Measurements from ENCODE around the gene CBLN3.
A peak's percentile ranks its signal among the peaks of the same experiment; 100 is the strongest.
"Not testable (repeated sequence)": the region's sequence is repeated elsewhere in the genome, so short reads cannot be mapped to it uniquely, and the experiment has no call there.

Gene CBLN3

DNA sequence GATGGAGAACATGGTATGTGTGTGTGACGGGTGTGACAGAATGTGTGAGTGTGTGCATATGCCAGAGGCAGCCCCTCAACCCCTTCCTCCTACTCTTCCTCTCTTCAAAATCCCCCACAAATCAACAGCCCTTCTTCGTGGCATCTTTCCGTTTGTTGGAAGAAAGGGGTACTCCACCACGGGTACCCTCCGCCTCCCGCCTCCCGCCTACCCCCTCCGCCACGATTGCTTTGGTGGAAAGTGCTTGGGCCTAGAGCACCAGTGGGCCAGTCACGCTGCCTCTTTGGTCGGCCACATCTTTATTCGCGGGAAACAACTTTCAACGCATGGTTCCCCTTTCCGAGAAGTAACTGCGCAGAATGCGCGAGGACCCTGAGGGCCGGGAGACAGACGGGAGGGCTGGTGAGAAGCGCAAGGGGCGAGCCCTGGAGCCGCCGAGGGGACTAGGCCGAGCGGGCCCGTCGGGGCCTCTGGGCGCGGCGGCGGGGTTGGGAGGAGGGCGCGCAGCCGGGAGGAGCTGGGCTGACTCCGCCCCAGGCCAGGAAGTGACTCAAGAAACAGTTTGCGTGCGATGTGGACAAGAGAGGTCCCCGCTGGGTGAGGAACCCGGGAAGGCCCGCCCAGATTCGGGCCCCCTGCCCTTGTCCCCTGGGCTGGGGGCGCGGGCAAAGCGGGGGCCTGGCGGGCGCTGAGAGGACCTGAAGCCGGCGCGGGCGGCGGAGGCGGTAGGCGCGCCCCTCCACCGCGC, at the start of gene CBLN3, which contains the start of gene KHNYN:
Gene CBLN3 (minus strand): TSS at position 274 of the 748 bp plus-strand sequence. CDS start 614 bp downstream, outside the sequence.
Gene KHNYN (plus strand): TSS at position 560 of the 748 bp plus-strand sequence. CDS start 777 bp downstream, outside the sequence.
- peak; percentile 94 for DNase-seq

DNA sequence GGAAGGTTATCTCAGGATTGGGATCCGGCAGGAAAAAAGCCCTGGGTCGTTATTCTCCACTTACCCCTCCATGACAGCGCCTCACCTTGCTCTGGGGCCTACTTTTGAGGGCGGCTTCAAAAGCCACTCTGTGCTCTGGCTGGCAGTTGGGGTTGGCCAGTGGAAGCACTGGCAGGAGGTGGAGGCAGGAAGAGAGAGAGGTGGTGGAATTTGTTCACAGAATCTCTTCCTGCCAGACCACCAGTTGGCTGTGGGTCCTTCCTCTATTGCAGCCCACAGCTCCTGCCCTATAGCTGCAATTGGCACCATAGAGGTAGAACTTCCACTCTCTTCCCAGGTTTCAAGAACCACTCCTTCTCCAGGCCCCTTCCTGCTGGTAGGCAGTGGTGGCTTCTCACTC, 45.8 kb upstream of the CBLN3 start:
- DNase-seq, result no peak

DNA sequence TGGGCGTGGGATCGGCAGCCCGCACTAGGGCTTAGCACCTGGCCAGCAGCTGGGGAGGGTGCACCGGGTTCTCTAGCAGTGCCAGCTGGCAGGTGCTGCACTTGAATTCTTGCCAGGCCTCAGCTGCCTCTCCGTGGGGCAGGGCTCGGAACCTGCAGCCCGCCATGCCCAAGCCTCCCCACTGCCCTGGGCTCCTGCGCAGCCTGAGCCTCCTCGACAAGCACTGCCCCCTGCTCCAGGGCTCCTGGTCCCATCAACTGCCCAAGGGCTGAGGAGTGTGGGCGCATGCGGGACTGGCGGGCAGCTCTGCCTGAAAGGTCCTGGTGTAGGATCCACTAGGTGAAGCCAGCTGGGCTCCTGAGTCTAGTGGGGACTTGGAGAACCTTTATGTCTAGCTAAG, 43.7 kb upstream of the CBLN3 start:
- no peak for DNase-seq

DNA sequence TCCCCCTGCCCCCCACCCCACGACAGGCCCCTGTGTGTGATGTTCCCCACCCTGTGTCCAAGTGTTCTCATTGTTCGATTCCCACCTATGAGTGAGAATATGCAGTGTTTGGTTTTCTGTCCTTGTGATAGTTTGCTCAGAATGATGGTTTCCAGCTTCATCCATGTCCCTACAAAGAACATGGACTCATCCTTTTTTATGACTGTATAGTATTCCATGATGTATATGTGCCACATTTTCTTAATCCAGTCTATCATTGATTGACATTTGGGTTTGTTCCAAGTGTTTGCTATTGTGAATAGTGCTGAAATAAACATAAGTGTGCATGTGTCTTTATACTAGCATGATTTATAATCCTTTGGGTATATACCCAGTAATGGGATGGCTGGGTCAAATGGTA, 41.0 kb upstream of the CBLN3 start:
- DNase-seq, result not testable (repeated sequence)

DNA sequence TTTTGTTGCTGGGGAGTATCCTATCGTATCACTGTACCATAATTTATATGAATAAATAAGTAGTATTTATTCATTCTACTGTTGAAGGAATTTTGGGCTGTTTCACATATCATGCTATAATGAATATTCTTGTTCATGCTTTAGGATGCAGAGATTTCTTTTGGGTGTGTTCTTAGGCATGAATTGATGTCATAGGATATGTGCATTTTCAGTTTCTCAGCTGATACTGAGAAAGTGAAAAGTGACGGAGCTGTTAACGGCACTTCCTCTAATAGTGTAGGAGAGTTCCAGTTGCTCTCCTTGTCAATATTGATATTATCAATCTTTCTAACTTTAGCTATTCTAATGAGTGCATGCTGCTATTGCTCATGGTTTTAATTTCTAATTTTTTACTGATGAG, 36.3 kb upstream of the CBLN3 start:
- DNase-seq, result no peak

DNA sequence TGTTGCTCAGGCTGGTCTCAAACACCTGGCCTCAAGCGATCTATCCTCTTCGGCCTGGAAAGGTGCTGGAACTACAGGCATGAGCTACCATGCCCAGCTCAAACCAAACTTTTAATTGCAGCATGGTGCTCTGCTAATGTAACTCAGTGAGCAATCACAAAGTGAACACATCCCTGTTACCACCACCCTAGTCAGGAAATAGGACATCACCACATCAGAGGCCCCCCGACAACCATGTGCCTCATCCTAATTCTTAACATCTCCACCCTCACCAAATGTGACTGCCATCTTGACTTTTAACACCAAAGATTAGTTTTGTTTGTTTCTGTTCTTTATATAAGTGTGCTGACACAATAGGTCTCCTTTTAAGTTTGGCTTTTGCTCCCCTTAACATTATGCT, 35.9 kb upstream of the CBLN3 start:
- no peak for DNase-seq

DNA sequence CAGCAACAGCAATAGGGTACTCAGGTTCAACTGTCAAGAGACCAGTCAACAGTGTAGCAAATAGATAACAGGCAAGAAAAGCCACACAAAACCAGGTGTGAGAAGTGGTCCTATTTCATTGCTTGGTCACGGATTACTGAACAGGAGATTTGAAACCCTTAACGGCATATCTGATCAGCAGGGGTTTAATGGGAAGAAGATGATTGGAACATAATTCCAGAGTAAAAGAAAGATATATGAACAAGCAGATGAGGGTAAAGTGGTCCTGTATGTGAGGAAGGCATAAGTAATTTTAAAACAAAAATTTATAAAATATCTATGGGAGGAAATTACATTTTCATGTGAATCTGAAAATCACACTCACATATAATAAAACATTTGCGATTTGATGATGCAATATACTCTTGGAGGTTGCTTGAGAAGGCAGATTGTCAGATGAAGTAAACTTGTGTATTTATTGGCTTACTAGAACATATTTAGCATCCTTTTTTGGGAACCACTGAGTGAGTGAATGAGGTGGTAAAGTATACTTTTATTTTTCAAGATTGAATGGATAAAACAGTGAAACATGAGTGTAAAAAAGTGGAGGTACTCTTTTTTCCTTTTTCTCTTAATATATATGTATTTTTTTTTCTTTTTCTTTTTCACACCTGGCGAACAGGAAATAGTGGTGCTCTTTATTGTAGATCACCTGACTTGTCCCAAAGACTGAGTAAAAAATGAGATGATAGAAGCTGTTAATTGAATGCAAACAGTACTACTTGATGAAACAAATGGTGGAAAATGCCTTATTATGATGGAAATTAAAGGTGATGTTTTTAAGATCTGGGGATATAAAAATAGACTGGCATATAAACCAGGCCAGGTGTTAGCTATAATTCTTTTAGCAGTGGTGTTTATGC, 34.7 kb upstream of the CBLN3 start:
- DNase-seq, result no peak

DNA sequence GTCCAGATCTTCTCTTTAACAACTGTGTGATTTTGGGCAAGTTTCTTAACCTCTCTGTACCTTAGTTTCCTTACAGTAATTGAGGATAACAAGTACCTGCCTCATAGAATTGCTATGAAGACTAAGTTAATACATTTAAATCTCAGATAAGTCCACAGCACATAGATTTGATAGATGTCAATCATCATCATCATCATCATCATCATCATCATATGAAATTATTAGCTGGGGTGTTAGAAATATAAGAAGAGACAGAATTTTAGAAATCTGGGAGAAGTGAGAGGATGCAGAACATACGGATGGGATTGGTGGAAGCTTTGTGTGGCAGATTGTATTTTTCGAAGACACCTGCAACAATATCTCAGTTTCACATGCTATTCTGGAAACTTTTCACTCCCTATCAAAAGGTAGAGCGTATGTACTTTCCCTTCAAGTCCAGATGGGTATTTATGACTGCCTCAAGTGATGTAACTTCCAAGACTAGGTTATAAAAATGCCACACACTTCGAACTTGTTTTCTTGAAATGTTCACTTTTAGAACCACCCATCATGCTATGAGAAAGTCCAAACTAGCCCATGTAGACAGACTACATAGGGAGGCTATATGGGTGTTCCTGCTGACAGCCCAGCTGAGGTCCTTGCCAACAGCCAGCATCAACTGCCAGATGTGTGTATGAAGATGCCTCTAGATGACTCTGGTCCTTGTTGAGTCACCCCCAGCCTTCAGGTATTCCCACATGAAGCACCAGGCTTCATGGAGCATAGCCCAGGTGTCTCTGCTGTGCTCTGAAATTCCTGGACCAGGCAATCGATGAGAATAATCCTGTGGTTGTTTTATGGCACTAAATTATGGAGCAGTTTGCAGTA, 33.8 kb upstream of the CBLN3 start:
- no peak for DNase-seq

DNA sequence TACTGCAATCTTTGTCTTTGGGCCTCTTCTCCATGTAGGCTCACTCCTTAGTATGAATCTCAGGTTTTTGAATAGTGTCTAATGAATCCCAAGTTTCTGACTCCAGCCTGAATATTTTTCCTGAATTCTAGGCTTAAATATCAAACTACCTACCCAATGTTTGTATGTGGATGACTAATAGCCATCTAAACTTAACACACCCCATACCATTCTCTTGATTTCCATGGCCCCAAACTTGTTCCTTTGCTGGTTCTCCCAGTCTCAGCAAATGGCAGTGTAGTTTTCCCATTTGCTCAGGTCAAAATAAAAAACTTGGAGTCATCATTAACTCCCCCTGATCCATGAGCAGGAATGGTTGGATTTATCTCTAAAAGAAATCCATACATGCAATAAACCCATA, 31.9 kb upstream of the CBLN3 start:
- DNase-seq, result no peak

DNA sequence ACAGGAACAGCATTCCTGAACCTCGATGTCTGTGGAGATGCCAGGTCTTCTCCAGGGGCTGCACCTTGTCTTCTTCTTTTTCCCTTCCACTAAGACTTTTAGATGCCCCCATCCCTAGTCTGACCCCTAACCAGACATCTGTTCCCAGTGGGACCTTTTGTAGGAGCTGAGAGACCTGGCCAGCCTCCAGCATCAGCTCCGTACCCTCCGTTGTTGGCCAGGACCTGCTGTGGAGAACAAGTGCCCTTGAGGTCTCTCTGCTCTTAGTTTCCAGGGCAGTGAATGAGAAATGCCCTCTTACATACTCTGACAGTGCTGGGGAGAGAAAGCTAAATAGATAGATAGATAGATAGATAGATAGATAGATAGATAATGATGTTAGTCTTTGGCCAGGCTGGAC, 29.9 kb upstream of the CBLN3 start:
- DNase-seq, result no peak

DNA sequence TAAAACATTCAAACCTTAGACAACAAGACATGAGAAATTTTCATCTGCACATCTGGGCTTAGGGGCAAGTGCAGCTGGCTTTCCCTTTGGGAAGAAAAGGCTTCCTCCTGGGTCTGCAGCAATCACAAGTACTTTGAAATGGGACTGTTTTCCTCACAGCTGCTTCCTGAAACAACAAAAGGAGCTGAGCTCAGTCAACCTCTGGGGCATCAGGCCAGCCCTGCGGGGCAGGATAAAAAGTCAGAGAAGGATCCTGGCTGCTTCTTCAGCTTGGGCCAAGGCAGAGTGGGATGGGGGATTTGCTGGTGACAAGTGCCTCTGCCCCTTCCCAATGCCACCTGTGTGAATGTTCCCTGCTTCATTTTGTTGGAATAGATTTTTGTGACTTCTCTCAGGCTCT, 29.3 kb upstream of the CBLN3 start:
- DNase-seq, result no peak

DNA sequence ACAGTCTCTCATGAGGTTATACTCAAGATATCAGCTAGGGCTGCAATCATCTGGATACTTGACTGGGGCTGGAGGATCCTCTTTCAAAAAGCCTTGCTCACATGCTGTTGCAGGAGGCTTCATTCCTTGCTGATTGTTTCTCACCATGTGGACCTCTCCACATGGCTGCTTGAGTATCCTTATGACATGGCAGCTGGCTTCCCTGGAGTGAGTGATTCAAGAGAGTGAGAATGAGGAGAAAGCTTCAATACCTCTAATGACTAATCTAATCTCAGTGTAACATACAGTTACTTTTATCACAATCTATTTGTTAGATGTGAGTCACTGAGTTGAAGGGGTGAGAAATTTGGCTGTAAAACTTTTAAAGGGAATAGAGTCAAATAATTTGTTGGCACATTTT, 27.5 kb upstream of the CBLN3 start:
- DNase-seq, result no peak

DNA sequence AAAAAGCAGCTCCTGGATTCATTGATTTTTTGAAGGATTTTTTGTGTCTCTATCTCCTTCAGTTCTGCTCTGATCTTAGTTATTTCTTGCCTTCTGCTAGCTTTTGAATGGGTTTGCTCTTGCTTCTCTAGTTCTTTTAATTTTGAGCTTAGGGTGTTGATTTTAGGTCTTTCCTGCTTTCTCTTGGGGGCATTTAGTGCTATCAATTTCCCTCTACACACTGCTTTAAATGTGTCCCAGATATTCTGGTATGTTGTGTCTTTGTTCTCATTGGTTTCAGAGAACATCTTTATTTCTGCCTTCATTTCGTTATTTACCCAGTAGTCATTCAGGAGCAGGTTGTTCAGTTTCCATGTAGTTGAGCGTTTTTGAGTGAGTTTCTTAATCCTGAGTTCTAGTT, 21.4 kb upstream of the CBLN3 start:
- DNase-seq, result not testable (repeated sequence)

DNA sequence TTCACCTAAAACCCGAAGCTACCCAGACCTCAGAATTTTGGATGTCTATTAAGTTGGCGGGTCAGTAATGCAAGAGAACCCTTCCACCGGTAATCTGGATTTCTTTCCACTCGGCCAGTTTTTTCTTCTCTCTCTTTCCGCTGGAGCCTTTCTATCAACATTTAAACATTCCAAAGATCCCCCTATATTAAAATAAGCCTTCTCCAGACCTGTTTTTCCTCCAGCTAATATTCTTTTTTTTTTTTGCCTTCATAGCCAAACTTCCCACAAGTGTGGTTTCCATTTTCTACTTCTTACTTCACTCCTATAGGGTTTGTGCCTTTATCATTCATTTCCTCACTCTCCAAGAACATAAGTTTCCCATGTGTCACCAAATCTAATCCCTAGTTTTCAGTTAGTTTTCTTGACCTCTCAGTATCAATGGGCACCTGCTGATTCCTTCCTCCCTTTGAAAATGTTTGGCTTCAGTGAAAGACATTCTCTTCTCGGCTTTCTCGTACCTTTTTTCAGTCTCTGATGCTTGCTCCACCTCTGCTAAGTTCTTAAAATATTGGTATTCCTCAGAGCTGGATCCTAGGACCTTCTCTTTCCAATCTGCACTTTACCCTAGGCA, 13.7 kb upstream of the CBLN3 start:
- DNase-seq, result no peak

DNA sequence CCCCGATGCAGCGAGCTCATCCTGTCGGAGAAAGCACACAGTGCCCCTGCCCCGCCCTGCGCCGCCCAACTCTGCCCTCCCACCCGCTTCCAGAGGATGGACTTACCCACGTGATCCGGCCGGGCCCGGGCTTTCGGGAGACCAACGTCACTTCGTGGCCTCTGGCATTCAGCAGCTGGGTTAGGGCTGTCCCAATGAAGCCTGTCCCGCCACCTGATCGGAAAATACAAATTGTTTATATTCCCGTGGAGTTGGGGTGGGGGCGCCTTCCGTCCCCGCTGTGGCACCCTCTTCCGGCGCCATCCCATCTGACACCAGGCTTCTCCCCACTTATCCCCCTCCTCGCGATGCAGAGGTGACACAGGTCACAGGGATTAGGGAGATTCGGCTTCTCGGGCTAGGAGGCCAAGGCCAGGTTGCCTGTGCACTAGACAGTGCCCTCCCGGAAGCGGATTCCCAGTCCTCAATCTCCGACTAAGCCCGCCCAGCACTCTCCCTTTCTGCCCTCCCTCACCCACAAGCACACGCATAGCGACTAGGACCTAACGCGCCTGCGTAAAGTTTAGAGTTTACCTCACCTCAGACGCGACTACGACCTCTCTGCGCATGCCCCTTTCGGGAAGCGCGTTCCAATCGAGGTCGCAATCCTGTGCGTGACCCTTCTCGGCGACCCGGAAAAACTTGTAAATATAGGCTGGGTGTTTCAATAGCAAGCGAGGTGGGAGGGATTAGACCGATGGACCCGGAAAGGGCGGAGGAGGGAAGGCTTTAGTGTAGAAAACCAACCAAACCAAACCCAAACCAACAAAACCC, 13.0 kb upstream of the CBLN3 start, which contains the start of gene SDR39U1:
Gene SDR39U1 (minus strand): TSS at position 537 of the 813 bp plus-strand sequence. CDS start 7 bp downstream, at position 530.
- DNase-seq, result peak; percentile 99

DNA sequence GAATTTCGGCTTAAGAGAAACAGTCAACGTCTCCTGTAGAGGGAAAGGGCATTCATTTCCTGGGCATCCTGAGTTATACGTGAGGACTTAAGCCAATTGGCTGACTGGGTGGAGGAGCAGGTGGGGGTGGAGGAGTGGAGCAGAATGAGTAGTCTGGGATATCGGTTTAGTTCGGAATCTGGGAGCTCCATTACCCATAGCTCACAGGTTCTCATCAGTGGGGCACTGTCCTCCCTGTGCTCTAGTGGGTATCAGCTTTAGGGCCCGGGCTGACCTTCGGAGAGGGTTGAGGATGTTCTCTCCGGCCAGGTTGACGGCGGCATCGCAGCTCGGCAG, 12.4 kb upstream of the CBLN3 start:
- no peak for DNase-seq

DNA sequence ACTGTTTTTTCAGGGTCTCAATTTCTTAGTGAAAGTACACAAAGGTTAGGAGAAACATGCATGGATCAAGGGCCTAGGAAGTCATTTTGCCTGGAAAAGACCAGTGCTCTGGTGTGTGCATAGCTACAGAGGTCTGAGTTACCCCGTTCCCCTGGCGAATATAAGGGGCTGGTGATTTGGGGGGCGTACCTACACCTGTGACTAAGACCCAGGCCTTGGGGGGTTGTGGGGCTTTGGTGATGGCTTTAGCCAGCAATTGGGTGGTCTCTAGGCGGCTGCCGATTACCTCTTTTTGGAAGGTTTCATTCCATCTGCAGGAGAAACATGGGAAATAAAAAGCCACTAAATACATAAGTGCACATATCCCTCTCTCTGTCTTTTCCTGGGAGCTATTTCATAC, 12.0 kb upstream of the CBLN3 start:
- DNase-seq, result no peak

DNA sequence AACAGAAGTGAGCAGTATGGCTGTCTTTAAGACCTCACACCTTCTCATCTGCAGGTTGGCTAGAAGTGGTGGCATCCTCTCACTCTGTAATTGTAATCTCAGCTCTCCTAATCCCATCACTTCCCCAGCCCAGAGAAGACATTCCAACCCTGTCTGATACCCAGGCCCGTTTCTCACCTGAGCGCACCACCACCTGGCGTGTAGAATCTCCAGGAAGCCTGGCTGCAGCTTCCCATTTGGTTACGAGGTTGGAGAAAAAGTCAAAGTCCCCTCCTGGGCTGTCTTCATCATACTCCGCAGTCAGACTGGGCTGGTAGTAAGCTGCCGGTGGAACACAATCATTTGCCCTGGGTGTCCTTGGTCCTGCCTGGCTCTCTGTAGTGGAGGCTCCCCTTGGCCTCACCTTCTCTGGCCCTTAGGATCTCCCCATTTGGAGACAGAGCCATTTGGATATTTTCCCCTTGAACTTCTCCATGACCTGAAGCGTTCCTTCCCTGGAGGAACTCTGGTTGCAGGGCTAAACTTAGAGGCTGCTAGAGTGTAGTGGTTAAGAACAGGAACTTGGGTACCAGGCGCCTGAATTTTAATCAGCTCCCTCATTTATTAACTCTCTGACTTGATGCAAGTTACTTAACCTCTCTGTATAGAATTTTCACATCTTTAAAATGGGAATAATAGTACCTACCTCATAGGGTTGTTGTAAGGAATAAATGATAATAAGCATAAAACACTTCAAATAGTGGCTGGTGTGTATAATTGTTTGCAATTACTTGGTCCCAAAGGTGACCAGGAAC, 11.3 kb upstream of the CBLN3 start:
- DNase-seq, result no peak

DNA sequence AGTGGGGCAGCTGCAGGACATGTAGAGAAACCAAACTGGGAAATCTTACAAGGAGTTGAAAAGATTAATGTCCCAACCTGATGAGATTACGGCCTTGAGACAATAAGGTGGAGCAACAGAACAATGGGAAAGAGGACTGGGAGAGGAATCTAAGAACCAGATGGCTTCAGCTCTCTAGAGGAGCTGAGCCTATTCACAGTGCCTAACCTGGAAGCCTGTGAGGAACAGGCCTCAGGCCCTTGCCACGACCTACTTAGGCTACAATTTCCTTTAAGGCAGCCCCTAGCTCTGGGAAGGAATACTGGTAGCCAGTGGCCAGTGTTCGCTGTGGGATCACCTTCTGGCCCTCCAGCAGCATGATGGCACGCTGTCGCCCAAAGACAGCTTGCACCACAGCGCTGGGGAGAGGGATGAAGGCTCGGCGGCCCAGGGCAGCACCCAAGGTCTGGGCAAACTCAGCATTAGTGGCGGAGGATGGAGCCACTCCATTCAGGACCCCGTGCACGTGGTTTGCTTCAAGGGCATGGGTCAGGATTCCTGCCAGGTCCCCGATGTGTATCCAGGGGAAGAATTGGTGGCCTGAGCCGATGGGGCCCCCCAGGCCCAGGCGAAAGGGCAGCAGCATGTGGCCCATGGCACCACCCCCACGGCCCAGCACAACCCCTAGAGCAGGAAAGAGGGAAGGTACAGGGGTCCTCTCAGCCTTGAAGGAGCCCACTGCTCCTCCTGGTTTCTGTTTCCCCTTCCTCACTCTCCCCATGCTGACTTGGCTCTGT, 10.6 kb upstream of the CBLN3 start:
- no peak for DNase-seq

DNA sequence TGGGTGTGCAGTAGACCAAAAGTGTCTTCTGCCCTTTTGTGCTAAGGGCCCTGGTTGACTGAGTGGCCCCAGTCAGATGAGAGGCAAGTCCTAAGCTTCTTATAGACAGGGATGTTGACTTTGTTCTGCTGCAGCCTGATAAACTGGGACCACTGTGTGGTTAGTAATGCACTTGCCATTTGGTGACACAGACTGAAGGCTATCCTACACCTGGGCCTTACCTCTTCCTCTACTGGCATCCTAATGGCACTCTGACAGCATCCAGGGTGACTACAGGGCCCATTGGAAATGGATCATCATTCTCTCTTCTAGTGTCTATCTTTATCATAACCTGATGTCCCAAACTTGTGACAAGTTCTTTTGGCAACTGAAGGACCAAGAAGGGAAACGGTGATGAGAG, 9.8 kb upstream of the CBLN3 start:
- no peak for DNase-seq
